ENCODE measurements around the gene ZNF333.
A peak's percentile ranks its signal among the peaks of the same experiment; 100 is the strongest.

Gene ZNF333

DNA sequence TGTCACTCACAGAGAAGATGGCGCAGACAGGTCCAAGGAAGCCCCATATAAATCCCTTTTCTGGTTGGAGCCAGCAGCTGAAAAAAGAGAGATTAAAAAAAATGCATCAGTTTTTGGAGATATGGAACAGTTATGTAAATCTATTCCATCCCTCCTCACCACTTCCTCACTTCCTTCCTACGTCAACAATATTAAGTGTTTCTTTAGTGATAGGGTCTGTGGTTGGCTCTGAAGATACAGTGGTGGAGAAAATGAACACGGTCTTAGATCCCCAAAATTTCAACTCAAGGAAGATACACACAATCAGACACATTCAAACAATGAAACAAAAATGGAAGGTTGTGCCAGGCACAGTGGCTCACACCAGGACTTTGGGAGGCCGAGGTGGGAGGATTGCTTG, 57.0 kb downstream of the ZNF333 start:
- H3K36me3 ChIP-seq (ENCODE audit: control insufficient read depth in 2 of 2, insufficient read depth in 1 of 2, low read length in 2 of 2) = no peaks in the 10 kb centered on the region
- H3K4me1 ChIP-seq (ENCODE audit: control insufficient read depth, insufficient read depth, low read length) = no peaks in the 10 kb centered on the region
- H3K9me3 ChIP-seq (ENCODE audit: control insufficient read depth, insufficient read depth, low read depth, low read length) = no peaks in the 10 kb centered on the region
- H3K27ac ChIP-seq (ENCODE audit: extremely low read depth, low read depth, low read length) = no peak overlapping the region
- CTCF ChIA-PET = no interaction called here
- TF ChIP-seq ZSCAN30 (tag by site-specific recombination; IDR thresholded peaks at IDR 0.05) (no peak), ZNF530 (tag by site-specific recombination; IDR thresholded peaks at IDR 0.05; ENCODE audit: low read depth) (no peak), ZXDB (tag by site-specific recombination; IDR thresholded peaks at IDR 0.05) (no peak), ZNF521 (tag by site-specific recombination; IDR thresholded peaks at IDR 0.05) (no peak), SETDB1 (IDR thresholded peaks at IDR 0.05; ENCODE audit: insufficient read length, low read length) (no peak), ZNF138 (tag by site-specific recombination; IDR thresholded peaks at IDR 0.05; ENCODE audit: borderline replicate concordance) (no peak)
- no peak overlapping the region for H3K4me3 ChIP-seq (ENCODE audit: low read depth, low read length)
- POLR2A ChIA-PET = interaction anchor here (0.6 kb wide), 1 partner anchor 258 kb away, joined by 7 read pairs; no protein-coding TSS in a partner anchor

DNA sequence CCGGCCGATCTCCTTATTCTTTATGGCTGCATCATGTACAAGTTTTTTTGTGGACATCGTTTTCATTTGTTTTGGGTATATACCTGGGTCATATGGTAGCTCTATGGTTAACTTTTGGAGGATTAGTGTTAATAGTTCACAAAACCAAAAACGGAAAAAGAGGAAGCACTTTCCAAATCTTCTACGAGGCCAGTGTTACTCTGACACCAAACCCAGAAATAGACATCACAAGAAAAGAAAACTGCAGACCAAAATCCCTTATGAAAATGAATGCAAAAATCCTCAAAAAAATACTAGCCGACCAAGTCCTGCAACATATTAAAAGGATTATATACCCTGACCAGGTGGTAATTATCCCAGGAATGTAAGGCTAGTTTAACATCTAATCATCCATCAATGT, 58.8 kb downstream of the ZNF333 start:
- TF ChIP-seq KLF8 (tag by site-specific recombination; IDR thresholded peaks at IDR 0.05) (no peak), ZNF175 (tag by site-specific recombination; IDR thresholded peaks at IDR 0.05) (no peak), ZNF292 (tag by site-specific recombination; IDR thresholded peaks at IDR 0.05; ENCODE audit: borderline replicate concordance, low read depth) (no peak), ZNF473 (tag by site-specific recombination; IDR thresholded peaks at IDR 0.05) (no peak), SP3 (tag by site-specific recombination; IDR thresholded peaks at IDR 0.05) (no peak), ZFP37 (tag by site-specific recombination; IDR thresholded peaks at IDR 0.05) (no peak), ZNF530 (tag by site-specific recombination; IDR thresholded peaks at IDR 0.05; ENCODE audit: low read depth) (no peak)
- POLR2A ChIA-PET = no interaction called here

DNA sequence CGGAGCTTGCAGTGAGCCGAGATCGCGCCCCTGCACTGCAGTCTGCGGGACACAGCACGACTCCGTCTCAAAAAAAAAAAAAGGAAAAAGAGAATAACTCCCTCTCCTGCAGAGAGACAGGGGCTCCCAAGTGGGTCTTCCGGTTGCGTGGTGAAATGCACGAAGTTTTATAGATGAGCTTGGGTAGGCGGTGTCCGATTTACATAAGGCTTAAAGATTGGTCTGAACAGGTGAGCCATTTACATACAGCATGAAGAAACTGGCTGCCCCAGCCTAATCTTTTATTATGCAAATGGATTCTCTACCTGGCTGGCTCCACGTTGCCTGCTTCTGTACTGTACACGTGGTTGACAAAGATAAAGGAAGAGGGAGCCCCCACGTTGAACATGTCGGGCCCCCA, 69.0 kb downstream of the ZNF333 start:
- ChIA-PET CTCF (interaction anchor here (0.6 to 0.8 kb wide), 2 partner anchors 28 to 1576 kb away, joined by 3 to 4 read pairs; no protein-coding TSS in a partner anchor), POLR2A (interaction anchor here (0.9 kb wide), 1 partner anchor 69 kb away, joined by 6 read pairs; the partner anchor contains the start of gene ZNF333)
- Histone ChIP-seq H3K27ac (ENCODE audit: extremely low read depth, low read depth, low read length) (no peak overlapping the region), H3K4me1 (ENCODE audit: control insufficient read depth, insufficient read depth, low read length) (no peaks in the 10 kb centered on the region), H3K9me3 (ENCODE audit: control insufficient read depth, insufficient read depth, low read depth, low read length) (no peaks in the 10 kb centered on the region), H3K36me3 (ENCODE audit: control insufficient read depth in 2 of 2, insufficient read depth in 1 of 2, low read length in 2 of 2) (no peaks in the 10 kb centered on the region), H3K4me3 (ENCODE audit: low read depth, low read length) (peak overlapping the region; percentile 9)
- TF ChIP-seq ZNF37A (tag by site-specific recombination; IDR thresholded peaks at IDR 0.05) (no peak), ZNF600 (tag by site-specific recombination; IDR thresholded peaks at IDR 0.05) (peak; percentile 82), ZNF791 (tag by site-specific recombination; IDR thresholded peaks at IDR 0.05) (no peak), SP3 (tag by site-specific recombination; IDR thresholded peaks at IDR 0.05) (0 out of 2 replicates have a peak, but pooled peaks have one; percentile 22), KLF9 (tag by site-specific recombination; IDR thresholded peaks at IDR 0.05; ENCODE audit: low read depth) (no peak), MZF1 (tag by site-specific recombination; IDR thresholded peaks at IDR 0.05; ENCODE audit: borderline replicate concordance) (no peak), ZIC2 (tag by site-specific recombination; IDR thresholded peaks at IDR 0.05) (peak; percentile 83), ZNF785 (tag by site-specific recombination; IDR thresholded peaks at IDR 0.05) (no peak)
- TF ChIP-seq, protein P1, sequence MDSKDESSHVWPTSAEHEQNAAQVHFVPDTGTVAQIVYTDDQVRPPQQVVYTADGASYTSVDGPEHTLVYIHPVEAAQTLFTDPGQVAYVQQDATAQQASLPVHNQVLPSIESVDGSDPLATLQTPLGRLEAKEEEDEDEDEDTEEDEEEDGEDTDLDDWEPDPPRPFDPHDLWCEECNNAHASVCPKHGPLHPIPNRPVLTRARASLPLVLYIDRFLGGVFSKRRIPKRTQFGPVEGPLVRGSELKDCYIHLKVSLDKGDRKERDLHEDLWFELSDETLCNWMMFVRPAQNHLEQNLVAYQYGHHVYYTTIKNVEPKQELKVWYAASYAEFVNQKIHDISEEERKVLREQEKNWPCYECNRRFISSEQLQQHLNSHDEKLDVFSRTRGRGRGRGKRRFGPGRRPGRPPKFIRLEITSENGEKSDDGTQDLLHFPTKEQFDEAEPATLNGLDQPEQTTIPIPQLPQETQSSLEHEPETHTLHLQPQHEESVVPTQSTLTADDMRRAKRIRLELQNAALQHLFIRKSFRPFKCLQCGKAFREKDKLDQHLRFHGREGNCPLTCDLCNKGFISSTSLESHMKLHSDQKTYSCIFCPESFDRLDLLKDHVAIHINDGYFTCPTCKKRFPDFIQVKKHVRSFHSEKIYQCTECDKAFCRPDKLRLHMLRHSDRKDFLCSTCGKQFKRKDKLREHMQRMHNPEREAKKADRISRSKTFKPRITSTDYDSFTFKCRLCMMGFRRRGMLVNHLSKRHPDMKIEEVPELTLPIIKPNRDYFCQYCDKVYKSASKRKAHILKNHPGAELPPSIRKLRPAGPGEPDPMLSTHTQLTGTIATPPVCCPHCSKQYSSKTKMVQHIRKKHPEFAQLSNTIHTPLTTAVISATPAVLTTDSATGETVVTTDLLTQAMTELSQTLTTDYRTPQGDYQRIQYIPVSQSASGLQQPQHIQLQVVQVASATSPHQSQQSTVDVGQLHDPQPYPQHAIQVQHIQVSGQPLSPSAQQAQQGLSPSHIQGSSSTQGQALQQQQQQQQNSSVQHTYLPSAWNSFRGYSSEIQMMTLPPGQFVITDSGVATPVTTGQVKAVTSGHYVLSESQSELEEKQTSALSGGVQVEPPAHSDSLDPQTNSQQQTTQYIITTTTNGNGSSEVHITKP (tag by site-specific recombination; IDR thresholded peaks at IDR 0.05) = 0 out of 2 replicates have a peak, but pooled peaks have one; percentile 29
- TF ChIP-seq, protein P2, sequence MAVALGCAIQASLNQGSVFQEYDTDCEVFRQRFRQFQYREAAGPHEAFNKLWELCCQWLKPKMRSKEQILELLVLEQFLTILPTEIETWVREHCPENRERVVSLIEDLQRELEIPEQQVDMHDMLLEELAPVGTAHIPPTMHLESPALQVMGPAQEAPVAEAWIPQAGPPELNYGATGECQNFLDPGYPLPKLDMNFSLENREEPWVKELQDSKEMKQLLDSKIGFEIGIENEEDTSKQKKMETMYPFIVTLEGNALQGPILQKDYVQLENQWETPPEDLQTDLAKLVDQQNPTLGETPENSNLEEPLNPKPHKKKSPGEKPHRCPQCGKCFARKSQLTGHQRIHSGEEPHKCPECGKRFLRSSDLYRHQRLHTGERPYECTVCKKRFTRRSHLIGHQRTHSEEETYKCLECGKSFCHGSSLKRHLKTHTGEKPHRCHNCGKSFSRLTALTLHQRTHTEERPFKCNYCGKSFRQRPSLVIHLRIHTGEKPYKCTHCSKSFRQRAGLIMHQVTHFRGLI (tag by site-specific recombination; IDR thresholded peaks at IDR 0.05) = no peak
- TF ChIP-seq, protein P3, sequence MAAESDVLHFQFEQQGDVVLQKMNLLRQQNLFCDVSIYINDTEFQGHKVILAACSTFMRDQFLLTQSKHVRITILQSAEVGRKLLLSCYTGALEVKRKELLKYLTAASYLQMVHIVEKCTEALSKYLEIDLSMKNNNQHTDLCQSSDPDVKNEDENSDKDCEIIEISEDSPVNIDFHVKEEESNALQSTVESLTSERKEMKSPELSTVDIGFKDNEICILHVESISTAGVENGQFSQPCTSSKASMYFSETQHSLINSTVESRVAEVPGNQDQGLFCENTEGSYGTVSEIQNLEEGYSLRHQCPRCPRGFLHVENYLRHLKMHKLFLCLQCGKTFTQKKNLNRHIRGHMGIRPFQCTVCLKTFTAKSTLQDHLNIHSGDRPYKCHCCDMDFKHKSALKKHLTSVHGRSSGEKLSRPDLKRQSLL (tag by site-specific recombination; IDR thresholded peaks at IDR 0.05) = no peak
- TF ChIP-seq, protein P4, sequence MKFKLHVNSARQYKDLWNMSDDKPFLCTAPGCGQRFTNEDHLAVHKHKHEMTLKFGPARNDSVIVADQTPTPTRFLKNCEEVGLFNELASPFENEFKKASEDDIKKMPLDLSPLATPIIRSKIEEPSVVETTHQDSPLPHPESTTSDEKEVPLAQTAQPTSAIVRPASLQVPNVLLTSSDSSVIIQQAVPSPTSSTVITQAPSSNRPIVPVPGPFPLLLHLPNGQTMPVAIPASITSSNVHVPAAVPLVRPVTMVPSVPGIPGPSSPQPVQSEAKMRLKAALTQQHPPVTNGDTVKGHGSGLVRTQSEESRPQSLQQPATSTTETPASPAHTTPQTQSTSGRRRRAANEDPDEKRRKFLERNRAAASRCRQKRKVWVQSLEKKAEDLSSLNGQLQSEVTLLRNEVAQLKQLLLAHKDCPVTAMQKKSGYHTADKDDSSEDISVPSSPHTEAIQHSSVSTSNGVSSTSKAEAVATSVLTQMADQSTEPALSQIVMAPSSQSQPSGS (tag by site-specific recombination; IDR thresholded peaks at IDR 0.05; ENCODE audit: low read depth) = no peak

More for the DNA sequence above, 58.8 kb downstream of the ZNF333 start:
- no peaks in the 10 kb centered on the region for H3K36me3 ChIP-seq (ENCODE audit: control insufficient read depth in 2 of 2, insufficient read depth in 1 of 2, low read length in 2 of 2)
- no peaks in the 10 kb centered on the region for H3K4me1 ChIP-seq (ENCODE audit: control insufficient read depth, insufficient read depth, low read length)
- H3K27ac ChIP-seq (ENCODE audit: extremely low read depth, low read depth, low read length) = no peak overlapping the region
- no peak overlapping the region for H3K4me3 ChIP-seq (ENCODE audit: low read depth, low read length)
- no peaks in the 10 kb centered on the region for H3K9me3 ChIP-seq (ENCODE audit: control insufficient read depth, insufficient read depth, low read depth, low read length)
- CTCF ChIA-PET = interaction anchor here (0.6 to 0.8 kb wide), 2 partner anchors 38 to 96 kb away, joined by 4 read pairs; no protein-coding TSS in a partner anchor

Data from HEK293 (cell line).